Renal pelvis (tissue), 12 donors: ENCODE results near the gene UMAD1. TPM values are rescaled to one million over a fixed set of nuclear protein-coding genes. Genes with fewer than 3 reads are reported as not detected.

Experiments used
- DNase-seq: peaks from one replicate; pipeline ENCODE4 v3.0.0-alpha.2; 2013
- long read RNA-seq, 16 experiments: transcript quantifications; one replicate each; lab custom pipeline, GENCODE V29; 2026
- polyA plus RNA-seq, 3 donors: library from polyadenylated mRNA; unstranded; fragments of 120-200 nt; gene quantifications; one replicate each; pipeline ENCODE4 v1.2.1, GENCODE V29; 2013; ENCODE audit not compliant: insufficient read length in 3 of 3

UMAD1 gene
- polyA plus RNA-seq = 10 to 100 TPM; 15.9 to 21.5 (median 19.7) TPM
- long read RNA-seq, donor 1, partial matches to known transcripts = 5 of 5 reads
- long read RNA-seq, donor 1, other reads (novel, unspliced or antisense) = 0 of 5 reads
- long read RNA-seq, donor 2, partial matches to known transcripts = 0 of 8 reads
- long read RNA-seq, donor 2, other reads (novel, unspliced or antisense) = 5 of 8 reads
- long read RNA-seq, donor 3, partial matches to known transcripts = 0 of 7 reads
- long read RNA-seq, donor 3, other reads (novel, unspliced or antisense) = 6 of 7 reads
- long read RNA-seq, donor 4, partial matches to known transcripts = 0 of 5 reads
- long read RNA-seq, donor 4, other reads (novel, unspliced or antisense) = 5 of 5 reads
- long read RNA-seq, donor 5, partial matches to known transcripts = 0 of 1 reads
- long read RNA-seq, donor 5, other reads (novel, unspliced or antisense) = 0 of 1 reads
- long read RNA-seq, donor 6, partial matches to known transcripts = 0 of 1 reads
- long read RNA-seq, donor 6, other reads (novel, unspliced or antisense) = 0 of 1 reads
- long read RNA-seq, donor 7, partial matches to known transcripts = 0 of 1 reads
- long read RNA-seq, donor 7, other reads (novel, unspliced or antisense) = 0 of 1 reads
- long read RNA-seq, donor 8, partial matches to known transcripts = 0 of 1 reads
- long read RNA-seq, donor 8, other reads (novel, unspliced or antisense) = 0 of 1 reads
- long read RNA-seq, donor 9 = 0 reads
- long read RNA-seq, donor 10, partial matches to known transcripts = 0 of 5 reads
- long read RNA-seq, donor 10, other reads (novel, unspliced or antisense) = 5 of 5 reads
- long read RNA-seq, donor 11, partial matches to known transcripts = 0 of 6 reads
- long read RNA-seq, donor 11, other reads (novel, unspliced or antisense) = 5 of 6 reads
- long read RNA-seq, donor 12, partial matches to known transcripts = 0 of 1 reads
- long read RNA-seq, donor 12, other reads (novel, unspliced or antisense) = 0 of 1 reads
- long read RNA-seq, donor 13 = 0 reads
- long read RNA-seq, donor 14 = 0 reads
- long read RNA-seq, donor 15, partial matches to known transcripts = 0 of 1 reads
- long read RNA-seq, donor 15, other reads (novel, unspliced or antisense) = 0 of 1 reads
- long read RNA-seq, donor 16, partial matches to known transcripts = 13 of 15 reads
- long read RNA-seq, donor 16, other reads (novel, unspliced or antisense) = 0 of 15 reads

- peak; percentile 99 for DNase-seq
Measured at GRCh38 chr7:7640221-7641128, at the start of gene UMAD1. UMAD1 (plus strand) TSS chr7:7640752; CDS start chr7:7673372, 32,620 bp downstream.

GRCh38 chr7:7595451-7595850 is 45.1 kb upstream of the UMAD1 start:
- DNase-seq = no peak

- no peak for DNase-seq
Measured at GRCh38 chr7:7596176-7596575, 44.4 kb upstream of the UMAD1 start.

GRCh38 chr7:7607010-7607409 is 33.5 kb upstream of the UMAD1 start:
- no peak for DNase-seq

GRCh38 chr7:7609330-7609729 is 31.2 kb upstream of the UMAD1 start:
- DNase-seq = no peak

GRCh38 chr7:7612519-7612918 is 28.0 kb upstream of the UMAD1 start:
- no peak for DNase-seq

GRCh38 chr7:7613210-7613609 is 27.3 kb upstream of the UMAD1 start:
- DNase-seq = no peak

- no peak for DNase-seq
Measured at GRCh38 chr7:7614018-7614741, 26.4 kb upstream of the UMAD1 start.

- no peak for DNase-seq
Measured at GRCh38 chr7:7617550-7617949, 23.0 kb upstream of the UMAD1 start.

- no peak for DNase-seq
Measured at GRCh38 chr7:7618410-7618809, 22.1 kb upstream of the UMAD1 start.

- DNase-seq = no peak
Measured at GRCh38 chr7:7620236-7620635, 20.3 kb upstream of the UMAD1 start.

GRCh38 chr7:7620644-7621210 is 19.8 kb upstream of the UMAD1 start:
- no peak for DNase-seq

- DNase-seq = no peak
Measured at GRCh38 chr7:7628476-7628875, 12.1 kb upstream of the UMAD1 start.

GRCh38 chr7:7630626-7631329 is 9.8 kb upstream of the UMAD1 start:
- DNase-seq = no peak

- DNase-seq = no peak
Measured at GRCh38 chr7:7639421-7639820, 1.1 kb upstream of the UMAD1 start.

- peak; percentile 52 for DNase-seq
Measured at GRCh38 chr7:7639847-7640220, 718 bp upstream of the UMAD1 start.

- no peak for DNase-seq
Measured at GRCh38 chr7:7641129-7641663, 644 bp downstream of the UMAD1 start.

GRCh38 chr7:7642081-7642480 is 1.5 kb downstream of the UMAD1 start:
- no peak for DNase-seq

GRCh38 chr7:7647495-7648036 is 7.0 kb downstream of the UMAD1 start:
- no peak for DNase-seq
